ENCODE data around the gene ACP7. TPM values are rescaled to one million over a fixed set of nuclear protein-coding genes. Genes with fewer than 3 reads are reported as not detected.

ACP7 gene
- total RNA-seq, 1 donor from 2014 or later = not detected

DNA sequence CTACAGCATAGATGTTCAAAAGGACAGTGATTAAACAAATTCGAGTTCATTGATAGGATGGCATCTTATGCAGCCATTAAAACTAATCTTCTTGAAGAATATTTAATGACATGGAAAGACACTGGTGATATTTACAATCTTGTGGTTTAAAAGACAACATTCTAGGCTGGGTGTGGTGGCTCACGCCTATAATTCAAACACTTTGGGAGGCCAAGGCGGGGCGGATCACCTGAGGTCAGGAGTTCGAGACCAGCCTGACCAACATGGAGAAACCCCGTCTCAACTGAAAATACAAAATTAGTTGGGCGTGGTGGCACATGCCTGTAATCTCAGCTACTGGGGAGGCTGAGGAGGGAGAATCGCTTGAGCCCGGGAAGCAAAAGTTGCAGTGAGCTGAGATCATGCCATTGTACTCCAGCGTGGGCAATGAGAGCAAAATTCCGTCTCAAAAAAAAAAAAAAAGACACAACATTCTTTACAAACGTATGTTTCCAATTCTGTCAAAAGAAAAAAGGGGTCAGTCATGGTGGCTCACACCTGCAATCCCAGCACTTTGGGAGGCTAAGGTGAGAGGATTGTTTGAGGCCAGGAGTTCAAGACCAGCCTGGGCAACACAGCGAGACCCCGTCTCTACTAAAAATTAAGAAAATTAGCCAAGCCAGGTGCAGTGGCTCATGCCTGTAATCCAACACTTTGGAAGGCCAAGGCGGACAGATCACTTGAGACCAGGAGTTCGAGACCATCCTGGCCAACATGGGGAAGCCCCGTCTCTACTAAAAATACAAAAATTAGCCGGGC is 39.0 kb downstream of the ACP7 start:
- peaks cover 21% of the 10 kb centered on the region for H3K27me3 ChIP-seq (ENCODE audit: low read depth)
- no peak for DNase-seq
- TF ChIP-seq, protein P1, sequence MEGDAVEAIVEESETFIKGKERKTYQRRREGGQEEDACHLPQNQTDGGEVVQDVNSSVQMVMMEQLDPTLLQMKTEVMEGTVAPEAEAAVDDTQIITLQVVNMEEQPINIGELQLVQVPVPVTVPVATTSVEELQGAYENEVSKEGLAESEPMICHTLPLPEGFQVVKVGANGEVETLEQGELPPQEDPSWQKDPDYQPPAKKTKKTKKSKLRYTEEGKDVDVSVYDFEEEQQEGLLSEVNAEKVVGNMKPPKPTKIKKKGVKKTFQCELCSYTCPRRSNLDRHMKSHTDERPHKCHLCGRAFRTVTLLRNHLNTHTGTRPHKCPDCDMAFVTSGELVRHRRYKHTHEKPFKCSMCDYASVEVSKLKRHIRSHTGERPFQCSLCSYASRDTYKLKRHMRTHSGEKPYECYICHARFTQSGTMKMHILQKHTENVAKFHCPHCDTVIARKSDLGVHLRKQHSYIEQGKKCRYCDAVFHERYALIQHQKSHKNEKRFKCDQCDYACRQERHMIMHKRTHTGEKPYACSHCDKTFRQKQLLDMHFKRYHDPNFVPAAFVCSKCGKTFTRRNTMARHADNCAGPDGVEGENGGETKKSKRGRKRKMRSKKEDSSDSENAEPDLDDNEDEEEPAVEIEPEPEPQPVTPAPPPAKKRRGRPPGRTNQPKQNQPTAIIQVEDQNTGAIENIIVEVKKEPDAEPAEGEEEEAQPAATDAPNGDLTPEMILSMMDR (IDR thresholded peaks at IDR 0.05; ENCODE audit: borderline replicate concordance) = no peak
- H3K9me3 ChIP-seq (replicated peaks) = no peaks in the 10 kb centered on the region
- peaks cover 43% of the 10 kb centered on the region for H3K4me1 ChIP-seq
- no peaks in the 10 kb centered on the region for H3K36me3 ChIP-seq
- intact Hi-C loops (cut with micrococcal nuclease) = loop anchor here (2.0 to 5.0 kb wide), 2 partner anchors 64 to 204 kb away; no protein-coding TSS in a partner anchor
- H3K27ac ChIP-seq (replicated peaks) = no peak overlapping the region
- no peak overlapping the region for H3K4me3 ChIP-seq

DNA sequence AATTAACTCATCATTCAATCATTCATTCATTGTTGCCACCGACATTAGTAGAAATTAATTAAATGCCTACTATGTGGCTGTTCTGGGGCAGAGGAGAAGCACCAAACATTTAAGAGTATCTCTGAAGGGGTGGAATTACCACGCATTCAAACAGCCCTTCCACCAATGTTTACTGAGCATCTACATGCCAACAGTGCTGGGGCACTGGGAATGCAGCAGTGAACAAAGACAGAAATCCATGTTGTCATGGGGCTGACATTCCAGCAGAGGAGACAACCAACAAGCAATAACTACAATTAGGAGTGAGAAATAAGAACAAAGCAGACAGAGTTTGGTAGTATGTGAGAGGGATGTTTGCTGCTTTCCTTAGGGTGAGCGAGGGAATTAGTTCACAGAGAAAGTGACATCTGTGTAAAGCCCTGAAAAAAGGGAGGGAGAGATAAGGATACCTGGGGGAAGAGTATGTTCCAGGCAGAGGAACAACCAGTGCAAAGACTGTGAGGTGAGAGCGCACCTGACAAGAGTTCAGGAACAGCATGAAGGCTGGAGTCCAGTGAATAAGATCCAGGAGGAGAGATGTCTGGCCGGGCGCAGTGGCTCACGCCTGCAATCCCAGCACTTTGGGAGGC is 40.1 kb downstream of the ACP7 start:
- no peak for DNase-seq
- Histone ChIP-seq H3K36me3 (no peaks in the 10 kb centered on the region), H3K4me3 (no peak overlapping the region), H3K27me3 (ENCODE audit: low read depth) (peaks cover 18% of the 10 kb centered on the region), H3K9me3 (replicated peaks) (no peaks in the 10 kb centered on the region), H3K27ac (replicated peaks) (no peak overlapping the region), H3K4me1 (peaks cover 53% of the 10 kb centered on the region)
- TF ChIP-seq, protein P1 (IDR thresholded peaks at IDR 0.05; ENCODE audit: borderline replicate concordance) = no peak
- intact Hi-C loops (cut with micrococcal nuclease) = loop anchor here (5.0 kb wide), 1 partner anchor 203 kb away; no protein-coding TSS in a partner anchor

DNA sequence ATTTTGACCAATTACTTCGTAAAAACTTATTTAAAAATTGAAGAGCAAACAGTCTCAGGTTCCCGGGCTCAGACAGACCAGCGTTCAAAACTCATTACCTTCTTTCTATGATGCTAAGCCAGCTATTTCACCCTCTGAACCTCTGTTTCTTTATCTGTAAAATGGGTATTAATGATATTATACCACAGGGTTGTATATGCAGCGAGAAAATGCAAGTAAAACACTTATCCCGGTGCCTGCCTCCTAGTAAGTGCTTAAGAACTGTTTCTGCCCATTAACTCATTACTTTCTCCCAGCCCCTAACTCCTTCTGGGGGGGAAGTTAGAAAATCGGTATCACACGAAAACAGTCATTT is 41.0 kb downstream of the ACP7 start:
- Histone ChIP-seq H3K36me3 (no peaks in the 10 kb centered on the region), H3K4me3 (peak overlapping the region; percentile 93), H3K4me1 (peaks cover 59% of the 10 kb centered on the region), H3K27me3 (ENCODE audit: low read depth) (peaks cover 9% of the 10 kb centered on the region), H3K9me3 (replicated peaks) (no peaks in the 10 kb centered on the region), H3K27ac (replicated peaks) (peak overlapping the region; percentile 87)
- TF ChIP-seq, protein P1 (IDR thresholded peaks at IDR 0.05; ENCODE audit: borderline replicate concordance) = no peak
- intact Hi-C loops (cut with micrococcal nuclease) = no loop called here
- no peak for DNase-seq

DNA sequence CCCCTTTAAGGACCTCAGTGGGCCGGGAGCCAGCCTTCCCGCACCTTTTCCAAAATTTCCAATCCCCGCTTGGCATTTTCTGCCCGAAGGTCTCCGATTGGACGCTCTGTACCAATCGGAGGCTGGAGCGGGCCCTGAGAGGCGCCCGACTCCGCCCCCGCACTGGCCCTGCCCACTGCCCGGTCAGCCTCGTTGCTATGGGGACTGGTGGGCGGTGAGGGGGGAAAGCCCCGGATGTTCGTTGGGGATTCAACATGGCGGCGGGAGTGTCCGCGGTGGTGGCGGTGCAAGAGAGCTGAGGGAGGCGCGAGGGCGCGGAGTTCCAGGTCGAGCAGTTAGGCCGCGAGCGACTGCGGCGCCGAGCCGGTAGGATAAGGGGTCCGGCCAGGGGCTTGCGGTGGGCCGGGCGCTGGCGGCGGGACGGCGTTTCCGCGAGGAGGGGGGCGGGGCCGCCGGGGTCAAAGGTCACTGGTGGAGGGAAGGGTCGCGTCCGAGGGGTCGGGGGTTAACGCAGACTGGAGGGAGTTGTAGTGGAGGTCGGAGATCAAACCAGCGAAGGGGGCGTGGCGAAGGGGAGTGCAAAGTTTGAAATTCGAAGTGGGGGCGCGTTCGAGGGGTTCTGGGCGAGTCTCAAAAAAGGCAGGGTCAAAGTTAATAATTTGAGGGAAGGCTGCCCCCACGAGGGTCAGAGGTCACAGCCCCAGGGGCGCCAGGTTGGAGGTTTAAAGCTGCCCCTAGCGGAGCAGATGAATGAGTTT is 41.6 kb downstream of the ACP7 start, which contains the start of gene PAK4:
TSS of gene PAK4 (plus strand) at position 233 of the 758 bp plus-strand sequence. CDS start 43,768 bp downstream, outside the sequence.
- H3K27me3 ChIP-seq (ENCODE audit: low read depth) = peaks cover 4% of the 10 kb centered on the region
- TF ChIP-seq, protein P1 (IDR thresholded peaks at IDR 0.05; ENCODE audit: borderline replicate concordance) = no peak
- H3K36me3 ChIP-seq = no peaks in the 10 kb centered on the region
- H3K4me3 ChIP-seq = peak within 1 kb of the TSS; percentile 93
- H3K4me1 ChIP-seq = peaks cover 65% of the 10 kb centered on the region
- DNase-seq = peak; percentile 97
- intact Hi-C loops (cut with micrococcal nuclease) = no loop called here
- H3K9me3 ChIP-seq (replicated peaks) = no peaks in the 10 kb centered on the region
- peak within 1 kb of the TSS; percentile 87 for H3K27ac ChIP-seq (replicated peaks)
